Hepatocyte (in vitro differentiated cells): ENCODE results near the gene USP6NL. TPM values are rescaled to one million over a fixed set of nuclear protein-coding genes. Genes with fewer than 3 reads are reported as not detected.

ENCODE experiments used
- DNase-seq: peaks from one replicate; pipeline ENCODE4 v3.0.0-alpha.2; 2016; ENCODE audit warnings: low spot score
- H2AFZ ChIP-seq: fragments of 200-600 bp; sonication (generic); 2 replicates; pipeline ENCODE4 v1.6.0; 2016; ENCODE audit warnings: antibody characterized with exemption, mild to moderate bottlenecking
- H3K27ac ChIP-seq: fragments of 200-600 bp; sonication (generic); 2 replicates; pipeline ENCODE4 v1.5.1; 2016; ENCODE audit warnings: mild to moderate bottlenecking
- H3K27me3 ChIP-seq: fragments of 200-600 bp; sonication (generic); 2 replicates; pipeline ENCODE4 v1.6.1; 2016
- H3K36me3 ChIP-seq: fragments of 200-600 bp; sonication (generic); replicated peaks from 2 replicates; pipeline ENCODE4 v1.5.1; 2016; ENCODE audit warnings: low read depth; ENCODE audit not compliant: insufficient read depth
- H3K4me1 ChIP-seq: fragments of 200-600 bp; sonication (generic); 2 replicates; pipeline ENCODE4 v1.5.1; 2016; ENCODE audit warnings: mild to moderate bottlenecking, moderate library complexity; ENCODE audit not compliant: insufficient read depth
- H3K4me2 ChIP-seq: fragments of 200-600 bp; sonication (generic); 2 replicates; pipeline ENCODE4 v1.6.0; 2016
- H3K4me3 ChIP-seq: fragments of 200-600 bp; sonication (generic); 2 replicates; pipeline ENCODE4 v1.5.1; 2016; ENCODE audit warnings: mild to moderate bottlenecking
- H3K79me2 ChIP-seq: fragments of 200-600 bp; sonication (generic); 2 replicates; pipeline ENCODE4 v1.6.0; 2017; ENCODE audit warnings: mild to moderate bottlenecking
- H3K9me2 ChIP-seq: fragments of 200-600 bp; sonication (generic); replicated peaks from 2 replicates; pipeline ENCODE4 v1.6.0; 2017; ENCODE audit warnings: mild to moderate bottlenecking; ENCODE audit not compliant: insufficient read depth
- H3K9me3 ChIP-seq: fragments of 200-600 bp; sonication (generic); 2 replicates; pipeline ENCODE4 v1.5.1; 2016; ENCODE audit warnings: low read depth, mild to moderate bottlenecking
- H4K20me1 ChIP-seq: fragments of 200-600 bp; sonication (generic); 2 replicates; pipeline ENCODE4 v1.6.0; 2016; ENCODE audit warnings: mild to moderate bottlenecking; ENCODE audit not compliant: insufficient read depth, poor library complexity, severe bottlenecking
- CTCF ChIP-seq: fragments of 200-600 bp; sonication (generic); IDR thresholded peaks from 2 replicates; pipeline ENCODE4 v1.5.1; 2016; ENCODE audit warnings: antibody characterized with exemption, mild to moderate bottlenecking; ENCODE audit not compliant: poor library complexity
- EZH2 ChIP-seq: fragments of 200-600 bp; sonication (generic); IDR thresholded peaks from 2 replicates; pipeline ENCODE4 v1.6.1; 2016; ENCODE audit warnings: antibody characterized with exemption, mild to moderate bottlenecking, borderline replicate concordance
- EZH2phosphoT487 ChIP-seq: fragments of 200-600 bp; sonication (generic); IDR thresholded peaks from one replicate; pipeline ENCODE4 v1.6.1; 2018; ENCODE audit warnings: antibody characterized with exemption, mild to moderate bottlenecking, low read depth, moderate library complexity; ENCODE audit not compliant: unreplicated experiment, severe bottlenecking
- WGBS: methylation state at CpG from one replicate; pipeline ENCODE4 v1.1.6; 2016; ENCODE audit warnings: low lambda C conversion rate; ENCODE audit errors: missing lambda C conversion rate; 5-methylcytosine and 5-hydroxymethylcytosine counted together
- polyA plus RNA-seq: library from polyadenylated mRNA; unstranded; fragments of >200 nt; fragmentation: Nextera tagmentation; extraction: Ambion mirVana; gene quantifications from 2 replicates; pipeline ENCODE4 v1.2.1, GENCODE V29; 2016
- total RNA-seq: library from RNA; depleted of rRNA; stranded (reverse); fragments of >200 nt; gene quantifications from 2 replicates; pipeline ENCODE4 v1.2.3, GENCODE V29; 2014

Gene USP6NL
- total and polyA plus RNA-seq, 2 experiments from 2014 or later = 14.9 to 20.8 TPM

- TF ChIP-seq CTCF (no peak), EZH2phosphoT487 (no peak), EZH2 (no peak)
- Histone ChIP-seq H4K20me1 (no peaks in the 10 kb centered on the region), H3K9me2 (no peaks in the 10 kb centered on the region), H3K4me3 (no peak overlapping the region), H3K4me2 (no peak overlapping the region), H3K27me3 (no peaks in the 10 kb centered on the region), H3K36me3 (no peaks in the 10 kb centered on the region), H3K4me1 (no peaks in the 10 kb centered on the region), H2AFZ (no peak overlapping the region), H3K79me2 (peaks cover 98% of the 10 kb centered on the region), H3K9me3 (no peaks in the 10 kb centered on the region), H3K27ac (no peak overlapping the region)
- WGBS = 82% methylated on average over 2 of the region's 2 CpGs
- DNase-seq = no peak
These were observed 30.2 kb downstream of the USP6NL start for GRCh38 chr10:11581213-11581612.

- no peak for DNase-seq
- Histone ChIP-seq H3K4me3 (no peak overlapping the region), H3K9me2 (no peaks in the 10 kb centered on the region), H2AFZ (no peak overlapping the region), H3K36me3 (no peaks in the 10 kb centered on the region), H3K9me3 (no peaks in the 10 kb centered on the region), H3K79me2 (peaks cover 97% of the 10 kb centered on the region), H4K20me1 (no peaks in the 10 kb centered on the region), H3K4me1 (no peaks in the 10 kb centered on the region), H3K4me2 (no peak overlapping the region), H3K27ac (no peak overlapping the region), H3K27me3 (no peaks in the 10 kb centered on the region)
- 88% methylated on average over 6 of the region's 6 CpGs for WGBS
- no peak for TF ChIP-seq CTCF
- no peak for TF ChIP-seq EZH2phosphoT487
- TF ChIP-seq EZH2 = no peak
These were observed 31.6 kb downstream of the USP6NL start for GRCh38 chr10:11579885-11580284.

GRCh38 chr10:11578802-11579255 is 32.6 kb downstream of the USP6NL start:
- Histone ChIP-seq H4K20me1 (peaks cover 3% of the 10 kb centered on the region), H3K79me2 (peaks cover 98% of the 10 kb centered on the region), H3K36me3 (no peaks in the 10 kb centered on the region), H3K27ac (no peak overlapping the region), H2AFZ (no peak overlapping the region), H3K9me3 (no peaks in the 10 kb centered on the region), H3K27me3 (no peaks in the 10 kb centered on the region), H3K4me2 (no peak overlapping the region), H3K4me1 (no peaks in the 10 kb centered on the region), H3K4me3 (no peak overlapping the region), H3K9me2 (no peaks in the 10 kb centered on the region)
- DNase-seq = no peak
- WGBS = 94% methylated on average over 2 of the region's 2 CpGs
- TF ChIP-seq EZH2 (no peak), CTCF (no peak), EZH2phosphoT487 (no peak)
